ENCODE data around the gene IGFBP2. TPM values are rescaled to one million over a fixed set of nuclear protein-coding genes. Genes with fewer than 3 reads are reported as not detected.

IGFBP2 gene
- total and polyA plus RNA-seq, 2 of the 13 experiments (the other 11 are each of a cell fraction or from before 2014, with no cell fraction given): 2.0 to 5.8 TPM

DNA sequence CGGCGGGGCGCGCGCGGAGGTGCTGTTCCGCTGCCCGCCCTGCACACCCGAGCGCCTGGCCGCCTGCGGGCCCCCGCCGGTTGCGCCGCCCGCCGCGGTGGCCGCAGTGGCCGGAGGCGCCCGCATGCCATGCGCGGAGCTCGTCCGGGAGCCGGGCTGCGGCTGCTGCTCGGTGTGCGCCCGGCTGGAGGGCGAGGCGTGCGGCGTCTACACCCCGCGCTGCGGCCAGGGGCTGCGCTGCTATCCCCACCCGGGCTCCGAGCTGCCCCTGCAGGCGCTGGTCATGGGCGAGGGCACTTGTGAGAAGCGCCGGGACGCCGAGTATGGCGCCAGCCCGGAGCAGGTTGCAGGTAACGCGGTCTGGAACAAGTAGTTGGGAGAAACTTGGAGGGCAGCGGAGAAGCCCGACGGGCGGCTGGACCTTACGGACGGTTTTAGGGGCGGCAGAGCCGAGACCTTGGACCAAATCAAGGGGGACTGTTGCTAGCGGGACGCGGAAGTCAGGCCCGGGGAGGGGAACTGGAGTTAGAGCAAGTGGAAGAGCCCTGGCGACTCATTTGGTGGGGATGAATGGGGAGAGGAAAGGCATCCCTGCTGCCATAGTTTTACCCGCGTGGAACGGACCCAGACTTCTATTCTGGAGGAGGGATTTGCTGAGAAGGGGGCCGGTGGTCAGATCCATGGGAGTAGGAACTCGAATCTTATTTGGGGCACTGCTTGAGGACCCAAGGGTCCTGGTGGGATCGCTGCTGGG, 573 bp downstream of the IGFBP2 start:
- no TSS peak for BruUV-seq (replicated peaks)
- ATAC-seq (peak; percentile 50), FAIRE-seq (no peak), DNase-seq (ENCODE audit: low spot score) (no peak)
- no peaks in the 10 kb centered on the region for H3K9me3 ChIP-seq (ENCODE audit: low read length)
- no peaks in the 10 kb centered on the region for H3K79me2 ChIP-seq (ENCODE audit: insufficient read depth, low read length)
- no peaks in the 10 kb centered on the region for H3K36me3 ChIP-seq (replicated peaks in 1 of 2; ENCODE audit: control insufficient read depth in 1 of 2, insufficient read depth in 2 of 2, low read length in 2 of 2)
- intact Hi-C loops (cut with micrococcal nuclease; ENCODE audit: unreplicated experiment): no loop called here
- H3K4me3 ChIP-seq (replicated peaks in 1 of 3; ENCODE audit: insufficient read depth in 1 of 3, low read depth in 2 of 3, low read length in 3 of 3): peak overlapping the region; percentile 17 to 71 (median 34)
- 7% methylated on average over 26 of the region's 71 CpGs for WGBS (ENCODE audit: low lambda C conversion rate)
- H4K20me1 ChIP-seq (ENCODE audit: insufficient read depth, low read length): no peaks in the 10 kb centered on the region
- H3K27me3 ChIP-seq (ENCODE audit: control insufficient read depth in 1 of 2, insufficient read depth in 2 of 2, low read length in 2 of 2): peaks cover 8 to 56% of the 10 kb centered on the region in 2 experiments; a peak in 4 of 5 replicates
- H2AFZ ChIP-seq (ENCODE audit: low read length): no peak overlapping the region
- H3K4me2 ChIP-seq (ENCODE audit: low read depth, low read length): peak overlapping the region; percentile 90
- H3K9ac ChIP-seq (ENCODE audit: insufficient read depth, low read depth, low read length): peak overlapping the region; percentile 37; the same call in 1 of the 2 replicates
- POLR2A ChIA-PET: interaction anchor here (1.0 to 1.5 kb wide), 2 partner anchors 14 to 114 kb away, joined by 3 to 5 read pairs; no protein-coding TSS in a partner anchor
- no peak overlapping the region for H3K27ac ChIP-seq (ENCODE audit: extremely low read length, insufficient read depth, low read length)
- H3K4me1 ChIP-seq (ENCODE audit: insufficient read depth, low read length): peaks cover 45% of the 10 kb centered on the region
- in situ Hi-C loops (cut with HindIII; ENCODE audit: extremely low pct_ligation_motif_present, low pct_unique_long_range_greater_than_20kb): no loop called here
- CTCF ChIA-PET (ENCODE audit: low intra/inter-chr PET ratio, low total read pairs): no interaction called here
- TF ChIP-seq HNRNPL (IDR thresholded peaks at IDR 0.05; ENCODE audit: low read depth, low read length) (0 out of 2 replicates have a peak, but pooled peaks have one; percentile 26), ZNF777 (CRISPR knock-in tag; IDR thresholded peaks at IDR 0.05) (peak; percentile 83), SIX4 (CRISPR knock-in tag; IDR thresholded peaks at IDR 0.05) (no peak), ZNF713 (CRISPR knock-in tag; IDR thresholded peaks at IDR 0.05) (no peak), ZFP82 (CRISPR knock-in tag; IDR thresholded peaks at IDR 0.05; ENCODE audit: borderline replicate concordance) (0 out of 2 replicates have a peak, but pooled peaks have one; percentile 42), MYPOP (CRISPR knock-in tag; IDR thresholded peaks at IDR 0.05) (0 out of 2 replicates have a peak, but pooled peaks have one; percentile 26), ZNF598 (CRISPR knock-in tag; IDR thresholded peaks at IDR 0.05; ENCODE audit: borderline replicate concordance) (peak; percentile 63; the same call in 1 of the 2 replicates), MTF1 (CRISPR knock-in tag; IDR thresholded peaks at IDR 0.05) (no peak), SALL1 (CRISPR knock-in tag; IDR thresholded peaks at IDR 0.05) (peak; percentile 40; the same call in 1 of the 2 replicates), MYC (CRISPR knock-in tag; IDR thresholded peaks at IDR 0.05; ENCODE audit: borderline replicate concordance) (0 out of 2 replicates have a peak, but pooled peaks have one; percentile 17), ZNF180 (CRISPR knock-in tag; IDR thresholded peaks at IDR 0.05; ENCODE audit: borderline replicate concordance, low read depth) (no peak), YY1 (IDR thresholded peaks at IDR 0.05; ENCODE audit: insufficient read depth, insufficient replicate concordance, low read depth, low read length) (peak; percentile 15), SMARCE1 (IDR thresholded peaks at IDR 0.05; ENCODE audit: borderline replicate concordance) (no peak), ZNF501 (CRISPR knock-in tag; IDR thresholded peaks at IDR 0.05) (peak; percentile 60), EZH2 (conservative IDR thresholded peaks at IDR 0.05; ENCODE audit: low read depth, low read length) (peak; percentile 92), ZNF547 (CRISPR knock-in tag; IDR thresholded peaks at IDR 0.05) (no peak)
- TF ChIP-seq, protein P1, sequence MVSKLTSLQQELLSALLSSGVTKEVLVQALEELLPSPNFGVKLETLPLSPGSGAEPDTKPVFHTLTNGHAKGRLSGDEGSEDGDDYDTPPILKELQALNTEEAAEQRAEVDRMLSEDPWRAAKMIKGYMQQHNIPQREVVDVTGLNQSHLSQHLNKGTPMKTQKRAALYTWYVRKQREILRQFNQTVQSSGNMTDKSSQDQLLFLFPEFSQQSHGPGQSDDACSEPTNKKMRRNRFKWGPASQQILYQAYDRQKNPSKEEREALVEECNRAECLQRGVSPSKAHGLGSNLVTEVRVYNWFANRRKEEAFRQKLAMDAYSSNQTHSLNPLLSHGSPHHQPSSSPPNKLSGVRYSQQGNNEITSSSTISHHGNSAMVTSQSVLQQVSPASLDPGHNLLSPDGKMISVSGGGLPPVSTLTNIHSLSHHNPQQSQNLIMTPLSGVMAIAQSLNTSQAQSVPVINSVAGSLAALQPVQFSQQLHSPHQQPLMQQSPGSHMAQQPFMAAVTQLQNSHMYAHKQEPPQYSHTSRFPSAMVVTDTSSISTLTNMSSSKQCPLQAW (CRISPR knock-in tag; IDR thresholded peaks at IDR 0.05): 0 out of 2 replicates have a peak, but pooled peaks have one; percentile 15
- TF ChIP-seq, protein P2, sequence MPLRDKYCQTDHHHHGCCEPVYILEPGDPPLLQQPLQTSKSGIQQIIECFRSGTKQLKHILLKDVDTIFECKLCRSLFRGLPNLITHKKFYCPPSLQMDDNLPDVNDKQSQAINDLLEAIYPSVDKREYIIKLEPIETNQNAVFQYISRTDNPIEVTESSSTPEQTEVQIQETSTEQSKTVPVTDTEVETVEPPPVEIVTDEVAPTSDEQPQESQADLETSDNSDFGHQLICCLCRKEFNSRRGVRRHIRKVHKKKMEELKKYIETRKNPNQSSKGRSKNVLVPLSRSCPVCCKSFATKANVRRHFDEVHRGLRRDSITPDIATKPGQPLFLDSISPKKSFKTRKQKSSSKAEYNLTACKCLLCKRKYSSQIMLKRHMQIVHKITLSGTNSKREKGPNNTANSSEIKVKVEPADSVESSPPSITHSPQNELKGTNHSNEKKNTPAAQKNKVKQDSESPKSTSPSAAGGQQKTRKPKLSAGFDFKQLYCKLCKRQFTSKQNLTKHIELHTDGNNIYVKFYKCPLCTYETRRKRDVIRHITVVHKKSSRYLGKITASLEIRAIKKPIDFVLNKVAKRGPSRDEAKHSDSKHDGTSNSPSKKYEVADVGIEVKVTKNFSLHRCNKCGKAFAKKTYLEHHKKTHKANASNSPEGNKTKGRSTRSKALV (CRISPR knock-in tag; IDR thresholded peaks at IDR 0.05): peak; percentile 97
- TF ChIP-seq, protein P3, sequence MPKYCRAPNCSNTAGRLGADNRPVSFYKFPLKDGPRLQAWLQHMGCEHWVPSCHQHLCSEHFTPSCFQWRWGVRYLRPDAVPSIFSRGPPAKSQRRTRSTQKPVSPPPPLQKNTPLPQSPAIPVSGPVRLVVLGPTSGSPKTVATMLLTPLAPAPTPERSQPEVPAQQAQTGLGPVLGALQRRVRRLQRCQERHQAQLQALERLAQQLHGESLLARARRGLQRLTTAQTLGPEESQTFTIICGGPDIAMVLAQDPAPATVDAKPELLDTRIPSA (CRISPR knock-in tag; IDR thresholded peaks at IDR 0.05; ENCODE audit: borderline replicate concordance): 0 out of 2 replicates have a peak, but pooled peaks have one; percentile 46
